Astrocyte of the hippocampus (primary cell): Measurements from ENCODE around the gene RNF14.
A peak's percentile ranks its signal among the peaks of the same experiment; 100 is the strongest.

Experiments used
- DNase-seq: peaks from one replicate; pipeline ENCODE4 v3.0.0; 2011; ENCODE audit warnings: low read depth, low spot score

RNF14 gene

DNA sequence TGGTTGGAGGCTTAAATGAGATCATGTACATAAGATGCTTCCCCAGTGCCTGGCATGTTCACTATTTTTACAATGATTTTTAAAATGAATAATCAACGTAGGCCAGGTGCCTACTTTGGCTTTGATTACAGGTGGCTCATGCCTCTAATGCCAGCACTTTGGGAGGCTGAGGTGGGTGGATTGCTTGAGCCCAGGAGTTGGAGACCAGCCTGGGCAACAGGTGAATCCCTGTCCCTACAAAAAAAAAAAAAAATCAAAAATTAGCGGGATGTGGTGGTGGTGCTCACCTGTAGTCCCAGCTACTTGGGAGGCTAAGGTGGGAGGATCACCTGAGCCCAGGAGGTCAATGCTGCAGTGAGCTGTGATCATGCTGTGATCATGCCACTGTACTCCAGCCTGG, 20.1 kb upstream of the RNF14 start:
- DNase-seq = no peak

DNA sequence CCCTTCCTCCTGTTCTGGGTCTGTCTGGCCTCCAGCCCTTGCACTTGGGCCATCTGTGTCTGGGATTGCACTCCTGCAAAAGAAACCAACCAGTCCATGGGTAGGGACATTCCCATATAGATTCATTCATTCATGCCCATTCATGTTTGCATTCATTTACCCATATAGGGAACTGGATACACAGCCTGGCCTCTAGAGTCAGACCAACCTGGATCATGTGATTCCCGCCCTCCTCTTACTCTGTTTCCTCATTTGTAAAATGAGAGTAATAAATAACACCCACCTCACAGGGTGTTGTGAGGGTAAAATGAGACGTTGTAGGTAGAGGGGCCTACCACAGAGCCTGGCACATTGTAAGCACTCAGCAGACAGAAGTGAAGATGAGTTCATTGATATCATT, 19.4 kb upstream of the RNF14 start:
- DNase-seq = no peak

GRCh38 chr5:141950207-141951005, 18.5 kb upstream of the RNF14 start:
- DNase-seq = no peak

- no peak for DNase-seq
Observed at GRCh38 chr5:141951332-141951781, 17.5 kb upstream of the RNF14 start.

- DNase-seq = no peak
Observed at GRCh38 chr5:141952020-141952419, 16.9 kb upstream of the RNF14 start.

DNA sequence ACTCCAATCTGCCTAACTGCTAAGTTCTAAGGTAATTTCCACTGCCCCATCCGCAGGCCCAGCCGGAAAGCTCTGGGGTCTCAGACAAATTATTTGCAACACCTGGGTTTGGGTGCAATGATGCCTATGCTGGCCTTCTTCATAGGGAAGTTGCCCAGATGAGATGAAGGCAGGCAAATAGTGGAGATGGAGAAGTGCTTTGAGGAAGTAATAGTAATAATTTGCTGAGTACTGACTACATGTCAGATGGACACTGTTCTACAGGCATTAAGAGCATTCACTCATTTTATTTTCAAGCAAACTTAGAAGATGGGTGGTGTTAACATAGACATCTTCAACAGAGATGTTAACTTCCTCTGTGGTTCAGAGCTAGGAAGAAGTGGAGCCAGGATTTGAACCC, 14.7 kb upstream of the RNF14 start:
- no peak for DNase-seq

DNA sequence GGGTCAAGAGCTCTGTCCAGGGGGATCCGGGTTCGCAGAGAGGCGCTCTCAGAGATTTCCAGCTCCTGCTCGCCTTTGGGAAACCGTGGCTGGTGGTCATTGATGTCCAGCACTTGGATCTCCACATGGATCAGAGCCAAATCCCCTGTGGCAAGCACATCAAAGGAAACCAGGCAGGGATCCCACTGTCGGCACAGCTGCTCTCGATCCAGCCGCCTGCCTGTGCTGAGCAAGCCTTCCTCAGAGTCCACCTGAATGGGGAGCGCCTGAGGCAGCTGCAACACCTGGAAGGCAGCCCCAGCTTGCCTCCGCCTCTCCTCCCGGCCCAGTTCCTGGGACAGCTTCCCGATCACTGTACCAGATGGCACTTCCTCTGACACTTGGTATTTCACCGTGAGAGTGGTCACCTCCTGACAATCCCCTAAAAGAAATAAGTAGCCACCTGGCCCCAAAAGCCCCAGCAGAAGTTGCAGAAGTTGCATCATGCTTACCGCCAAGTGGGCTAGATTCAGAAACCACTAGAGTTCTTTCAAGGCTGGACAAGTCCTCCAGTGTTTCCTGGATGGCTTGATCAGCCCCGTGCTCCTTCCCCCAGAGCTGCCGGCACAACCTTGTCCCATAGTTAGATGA, 11.4 kb upstream of the RNF14 start:
- no peak for DNase-seq

GRCh38 chr5:141958113-141958512, 10.8 kb upstream of the RNF14 start, which contains the start of gene PCDH12:
PCDH12 (minus strand) TSS chr5:141958202; CDS start chr5:141957851, 351 bp downstream.
- no peak for DNase-seq

GRCh38 chr5:141958546-141959172, 10.2 kb upstream of the RNF14 start:
- DNase-seq = no peak

DNA sequence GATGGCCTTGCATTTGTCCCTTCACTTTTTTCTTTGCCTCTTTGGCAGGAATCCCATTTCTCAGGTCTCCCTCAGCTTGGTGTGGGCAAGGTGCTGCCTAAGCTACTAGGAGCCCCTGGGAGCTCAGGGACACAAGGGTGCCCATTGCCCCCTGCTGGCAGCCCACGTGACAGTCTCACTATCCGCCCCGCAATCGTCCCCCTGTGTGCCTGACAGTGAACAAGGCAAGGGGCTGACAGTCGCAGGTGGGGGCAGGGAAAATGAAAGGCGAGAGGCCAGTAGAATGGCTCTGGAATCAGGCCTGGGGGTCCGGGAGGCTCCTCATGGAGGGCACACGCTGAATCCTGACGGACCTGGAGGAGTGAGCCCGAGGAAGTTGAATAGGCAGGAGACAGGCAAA, 8.9 kb upstream of the RNF14 start:
- DNase-seq = no peak

- peak; percentile 92 for DNase-seq
Observed at GRCh38 chr5:141960449-141961323, 8.2 kb upstream of the RNF14 start.

DNA sequence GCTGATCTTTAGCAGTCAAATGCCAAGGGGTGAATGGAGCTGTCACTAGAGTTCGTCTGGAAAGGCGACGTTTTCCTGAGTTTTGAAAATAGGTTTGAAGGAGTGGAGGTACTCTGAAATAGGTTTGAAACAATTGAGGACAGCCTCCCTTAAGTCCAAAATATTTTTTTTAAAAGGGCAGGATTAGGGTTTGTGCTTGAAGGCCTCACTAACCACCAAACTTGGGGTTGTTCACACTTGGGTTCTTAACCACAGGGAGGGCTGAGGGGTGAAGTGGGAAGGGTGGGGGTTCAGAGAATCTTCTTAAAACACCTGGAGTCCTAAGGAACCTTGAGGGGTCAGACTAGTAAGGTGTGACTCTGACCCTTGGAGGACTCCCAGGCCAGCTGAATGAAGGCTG, 7.4 kb upstream of the RNF14 start:
- no peak for DNase-seq

DNA sequence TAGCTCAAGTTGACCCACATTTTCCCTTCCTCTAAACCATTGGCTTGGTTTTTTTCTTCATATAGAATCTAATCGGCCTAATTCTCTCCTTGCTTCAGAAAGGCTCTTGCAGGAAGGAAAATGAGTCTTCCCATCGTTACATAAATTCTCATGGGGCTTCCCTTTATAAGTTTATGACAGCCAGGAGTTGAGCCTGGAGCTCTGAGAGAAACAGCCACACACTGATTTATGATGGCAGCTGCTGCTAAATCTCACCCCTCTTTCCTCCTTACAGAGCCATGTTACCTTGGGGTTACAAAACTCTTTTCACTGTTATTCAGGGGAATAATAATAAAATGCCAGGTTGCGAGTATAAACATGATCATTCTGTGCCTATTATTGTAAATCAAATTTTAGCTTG, 5.2 kb upstream of the RNF14 start:
- DNase-seq = no peak

DNA sequence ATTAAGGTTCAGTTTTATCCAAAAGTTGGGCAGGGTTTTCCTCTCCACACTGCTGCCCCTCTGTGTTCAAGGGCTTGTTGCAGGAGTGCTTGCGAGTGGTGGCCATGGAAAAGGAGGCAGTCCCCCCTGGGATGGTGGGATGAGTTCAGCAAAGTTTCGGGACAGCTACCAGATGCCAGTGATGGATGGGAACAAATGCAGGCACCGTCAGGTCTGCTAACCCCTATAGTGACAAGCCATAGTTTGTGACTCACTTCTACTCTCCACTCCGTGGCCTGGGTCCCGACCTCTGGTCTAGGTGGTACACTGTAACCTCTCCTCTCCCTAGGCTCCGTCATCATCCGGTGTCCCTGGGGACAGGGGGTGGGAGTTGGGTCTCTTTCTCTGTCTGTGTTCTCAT, 3.8 kb upstream of the RNF14 start:
- DNase-seq = no peak

DNA sequence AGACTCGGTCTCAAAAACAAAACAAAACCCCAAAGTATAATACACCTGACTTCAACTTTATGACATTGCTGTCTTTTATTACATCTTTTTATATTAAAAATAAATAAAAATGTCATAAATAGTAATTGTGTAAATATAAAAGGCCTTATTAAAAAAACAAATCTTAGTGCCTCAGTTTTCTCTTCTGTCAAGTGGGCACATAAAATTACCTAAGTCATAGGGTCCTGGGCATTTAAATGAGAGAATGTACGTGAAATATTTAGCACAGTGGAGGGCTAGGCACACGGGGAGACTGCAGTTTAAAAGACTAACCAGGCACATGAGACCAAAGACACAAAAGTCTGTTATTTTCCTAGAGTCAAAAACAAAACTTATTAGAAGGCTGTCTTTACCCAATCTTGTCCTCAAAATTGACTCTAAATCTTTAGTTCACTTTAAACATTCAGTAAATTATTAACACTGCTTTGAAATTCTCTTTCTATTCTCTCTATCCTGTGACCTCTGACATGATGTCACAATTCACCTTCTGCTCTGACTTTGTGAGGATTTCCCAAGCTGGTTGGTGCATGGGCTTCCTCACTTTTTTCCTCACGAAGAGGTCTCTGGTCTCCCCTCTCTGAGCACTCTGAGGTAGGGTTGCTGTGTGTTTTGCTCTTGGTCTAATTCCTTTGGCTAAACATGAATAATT, 2.5 kb upstream of the RNF14 start:
- no peak for DNase-seq

- no peak for DNase-seq
Observed at GRCh38 chr5:141966963-141967333, 2.0 kb upstream of the RNF14 start.

GRCh38 chr5:141969783-141970771, 1.2 kb downstream of the RNF14 start:
- DNase-seq = no peak

GRCh38 chr5:141973871-141974595, 5.1 kb downstream of the RNF14 start:
- DNase-seq = peak; percentile 32

GRCh38 chr5:141976176-141976575, 7.3 kb downstream of the RNF14 start:
- no peak for DNase-seq
